CD4-positive, alpha-beta T cell treated with Interleukin-2 at 100 ng/mL for 4 hours (primary cell): Measurements from ENCODE around the gene RFK.
"Not testable (repeated sequence)": the region's sequence is repeated elsewhere in the genome, so short reads cannot be mapped to it uniquely, and the experiment has no call there.

Experiments
- DNase-seq: peaks from one replicate; pipeline ENCODE4 v3.0.0-alpha.2; 2020; ENCODE audit warnings: low spot score

RFK gene

DNA sequence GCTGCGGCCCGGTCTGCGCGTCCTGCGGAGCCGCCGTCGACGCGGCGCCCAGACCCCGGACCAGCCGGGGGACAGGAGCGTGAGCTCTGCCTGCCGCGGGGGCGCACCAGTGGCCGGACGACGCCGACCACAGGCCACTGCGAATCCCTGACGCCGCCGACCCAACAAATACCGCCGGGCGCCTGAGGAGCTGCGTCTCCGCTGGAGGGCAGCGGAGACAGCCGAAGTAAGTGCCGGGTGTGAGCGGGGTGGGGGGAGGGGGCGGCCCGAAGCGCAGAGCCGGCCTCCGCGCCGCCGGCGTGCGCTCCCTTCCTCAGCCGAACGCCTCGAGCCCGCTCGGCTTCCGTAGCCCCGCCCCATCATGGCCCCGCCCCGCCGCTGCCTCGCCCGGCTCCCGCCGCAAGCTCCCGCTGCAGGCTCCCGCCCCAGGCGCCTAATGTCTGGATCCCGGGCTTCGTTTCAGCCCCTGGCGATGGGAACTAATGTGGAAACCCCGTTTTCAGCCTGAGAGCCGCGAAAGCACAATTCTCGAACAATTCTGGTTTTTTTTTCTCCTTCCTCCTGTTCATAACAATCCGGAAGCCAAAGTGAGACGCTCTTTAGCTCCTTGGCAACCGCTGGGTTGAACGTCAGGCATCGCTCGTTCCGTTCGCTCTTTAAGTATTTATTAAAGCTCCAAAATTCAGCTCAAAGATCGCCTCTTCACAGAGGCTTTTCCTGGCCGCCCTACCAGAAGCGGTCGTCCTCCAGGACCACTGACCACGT lies at the start of gene RFK:
RFK (minus strand) TSS at position 232 of the 765 bp plus-strand sequence. CDS start 255 bp downstream, outside the sequence.
- peak; percentile 94 for DNase-seq

DNA sequence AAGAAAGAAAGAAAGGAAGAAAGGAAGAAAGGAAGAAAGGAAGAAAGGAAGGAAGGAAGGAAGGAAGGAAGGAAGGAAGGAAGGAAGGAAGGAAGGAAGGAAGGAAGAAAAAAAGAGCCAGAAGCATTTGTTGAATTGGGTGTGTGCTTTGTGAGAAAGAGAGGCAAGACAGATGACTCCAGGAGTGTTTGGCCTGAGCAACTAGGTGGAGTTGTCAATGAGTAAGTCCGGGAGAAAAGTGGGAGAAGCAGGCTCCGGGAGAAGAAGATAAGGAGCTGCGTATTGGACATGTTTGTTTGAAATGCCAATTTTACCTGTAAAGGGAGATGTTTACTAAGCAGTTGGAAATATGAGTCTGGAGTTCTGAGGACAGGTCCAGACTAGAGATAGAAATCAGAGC lies 49.7 kb upstream of the RFK start:
- DNase-seq = no peak

DNA sequence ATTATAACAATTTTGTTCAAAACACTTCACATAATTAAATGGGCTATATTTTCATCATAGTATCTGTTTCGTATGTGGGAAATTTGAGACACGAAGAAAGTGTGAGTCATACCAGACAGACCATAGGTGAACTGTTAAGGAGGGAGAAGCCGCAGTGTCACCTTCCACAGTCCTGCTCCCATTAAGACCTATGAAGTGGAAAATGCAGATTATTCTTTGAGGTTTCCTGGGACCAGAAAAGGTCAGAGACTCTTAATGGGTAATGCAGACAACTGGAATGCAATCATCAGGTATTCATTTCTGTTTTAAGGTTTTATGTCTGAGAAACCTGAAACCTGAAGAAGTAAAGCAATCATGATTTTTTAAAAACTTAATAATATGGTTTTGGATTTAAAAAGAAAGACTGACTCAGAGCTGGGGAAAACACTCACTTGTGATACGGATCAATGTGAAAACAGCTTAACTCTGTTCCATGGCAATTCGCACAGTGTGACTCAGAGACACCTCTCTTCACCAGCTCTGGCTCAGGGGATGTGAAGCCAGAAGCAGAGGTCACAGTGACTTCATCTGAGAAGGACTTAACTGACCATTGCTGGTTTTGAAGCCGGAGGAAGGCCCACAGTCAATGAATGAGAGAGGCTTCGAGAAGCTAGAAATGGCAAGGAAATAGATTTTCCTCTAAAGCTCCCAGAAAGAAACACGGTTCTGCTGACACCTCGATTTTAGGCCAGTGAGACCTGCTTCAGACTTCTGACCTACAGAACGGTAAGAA lies 47.5 kb upstream of the RFK start:
- DNase-seq = peak; percentile 26

DNA sequence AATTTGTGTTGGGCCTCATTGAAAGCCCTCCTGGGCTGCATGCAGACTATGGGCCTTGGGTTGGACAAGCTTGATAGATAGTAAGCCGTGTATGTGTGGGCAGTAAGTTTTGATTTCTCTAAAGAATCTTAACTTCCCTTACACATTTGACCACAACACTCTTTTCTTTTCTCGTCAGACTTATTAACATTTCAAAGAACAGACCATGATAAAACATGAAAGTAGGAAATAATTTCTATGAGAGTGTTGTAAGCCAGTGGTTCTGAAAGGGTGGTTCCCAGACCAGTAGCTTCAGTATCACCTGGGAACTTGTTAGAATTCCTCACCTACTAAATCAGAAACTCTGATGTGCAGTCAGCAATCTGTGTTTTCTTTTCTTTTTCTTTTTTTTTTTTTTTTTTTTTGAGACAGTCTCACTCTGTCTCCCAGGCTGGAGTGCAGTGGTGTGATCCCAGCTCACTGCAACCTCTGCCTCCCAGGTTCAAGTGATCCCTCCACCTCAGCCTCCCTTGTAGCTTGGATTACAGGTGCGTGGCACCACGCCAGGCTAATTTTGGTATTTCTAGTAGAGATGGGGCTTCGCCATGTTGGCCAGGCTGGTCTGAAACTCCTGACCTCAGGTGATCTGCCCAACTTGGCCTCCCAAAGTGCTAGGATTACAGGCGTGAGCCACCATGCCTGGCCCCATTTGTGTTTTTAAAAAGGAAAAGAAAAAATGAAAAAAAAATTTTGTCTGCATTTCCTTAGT lies 44.8 kb upstream of the RFK start:
- no peak for DNase-seq

DNA sequence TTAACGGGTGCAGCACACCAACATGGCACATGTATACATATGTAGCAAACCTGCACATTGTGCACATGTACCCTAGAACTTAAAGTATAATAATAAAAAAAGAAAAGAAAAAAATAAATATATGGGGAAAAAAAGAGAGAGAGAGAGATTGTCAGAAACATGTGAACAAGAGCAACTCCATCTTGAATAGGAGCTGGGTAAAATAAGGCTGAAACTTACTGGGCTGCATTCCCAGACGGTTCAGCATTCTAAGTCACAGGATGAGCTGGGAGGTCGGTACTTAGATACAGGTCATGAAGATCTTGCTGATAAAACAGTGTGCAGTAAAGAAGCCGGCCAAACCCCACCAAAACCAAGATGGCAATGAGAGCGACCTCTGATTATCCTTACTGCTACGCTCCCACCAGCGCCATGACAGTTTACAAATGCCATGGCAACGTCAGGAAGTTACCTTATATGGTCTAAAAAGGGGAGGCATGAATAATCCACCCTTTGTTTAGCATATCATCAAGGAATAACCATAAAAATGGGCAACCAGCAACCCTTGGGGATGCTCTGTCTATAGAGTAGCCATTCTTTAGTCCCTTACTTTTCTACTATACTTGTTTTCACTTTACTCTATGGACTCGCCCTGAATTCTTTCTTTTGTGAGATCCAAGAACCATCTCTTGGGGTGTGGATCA lies 42.9 kb upstream of the RFK start:
- DNase-seq = not testable (repeated sequence)

DNA sequence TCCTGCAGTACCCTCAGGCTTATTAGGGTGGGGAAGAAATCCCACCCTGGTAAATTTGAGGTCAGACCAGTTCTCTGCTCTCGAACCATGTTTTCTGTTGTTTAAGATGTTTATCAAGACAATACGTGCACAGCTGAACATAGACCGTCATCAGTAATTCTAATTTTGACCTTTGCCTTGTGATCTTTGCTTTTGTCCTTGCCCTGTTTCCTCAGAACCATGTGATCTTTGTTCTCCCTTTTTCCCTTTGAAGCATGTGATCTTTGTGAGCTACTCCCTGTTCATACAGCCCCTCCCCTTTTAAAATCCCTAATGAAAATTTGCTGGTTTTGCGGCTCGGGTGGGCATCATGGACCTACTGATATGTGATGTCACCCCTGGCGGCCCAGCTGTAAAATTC lies 40.7 kb upstream of the RFK start:
- DNase-seq = not testable (repeated sequence)

DNA sequence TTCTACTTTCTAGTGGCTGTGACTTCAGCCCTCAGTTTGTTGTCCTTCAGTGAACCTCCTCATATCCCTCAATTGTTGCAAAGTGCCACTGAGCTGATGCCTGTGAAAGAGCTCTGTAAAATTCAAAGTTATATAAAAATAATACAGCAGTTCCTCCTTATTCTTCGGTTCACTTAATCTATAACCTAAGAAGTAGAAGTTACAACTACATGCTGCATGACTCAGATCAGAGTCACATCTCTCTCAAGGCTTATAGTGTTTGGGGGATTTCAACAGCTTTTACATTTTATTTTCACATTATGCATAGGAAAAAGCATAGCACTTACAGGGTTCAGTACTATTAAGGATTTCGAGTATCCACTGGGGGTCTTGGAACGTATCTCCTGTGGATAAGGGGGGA lies 39.6 kb upstream of the RFK start:
- no peak for DNase-seq

DNA sequence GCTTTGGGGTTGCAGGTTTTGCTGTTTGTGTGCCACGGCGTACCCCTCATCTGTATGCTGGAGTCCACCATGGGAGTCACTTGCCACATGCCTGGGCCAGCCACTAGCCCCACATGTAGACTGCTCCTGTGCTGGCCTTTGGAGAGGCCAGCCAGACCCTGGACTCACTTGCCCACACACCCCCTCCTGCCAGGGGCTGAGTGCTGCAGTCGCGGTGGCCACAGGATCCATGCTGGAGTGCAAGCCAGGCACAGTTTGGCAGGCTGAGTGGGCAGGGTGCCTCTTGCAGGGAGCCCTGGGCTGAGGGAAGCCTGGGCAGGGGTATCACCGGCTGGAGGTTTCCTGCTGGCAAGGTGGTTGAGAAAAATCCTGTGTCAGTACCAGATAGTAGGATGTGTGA lies 39.2 kb upstream of the RFK start:
- no peak for DNase-seq

DNA sequence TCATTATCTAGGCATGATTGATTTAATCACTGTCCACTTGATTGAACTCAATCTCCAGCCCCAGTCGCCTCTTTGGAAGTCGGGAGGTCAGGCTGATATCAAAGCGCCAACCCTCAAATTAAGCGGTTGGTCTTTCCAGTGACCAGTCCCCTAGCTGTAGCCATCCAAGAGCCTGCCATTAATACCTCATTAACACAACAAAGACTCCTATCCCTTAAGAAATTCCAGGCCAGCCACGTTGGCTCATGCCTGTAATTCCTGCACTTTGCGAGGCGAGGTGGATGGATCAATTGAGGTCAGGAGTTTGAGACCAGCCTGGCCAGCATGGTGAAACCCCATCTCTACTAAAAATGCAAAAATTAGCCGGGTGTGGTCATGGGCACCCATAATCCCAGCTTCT lies 37.4 kb upstream of the RFK start:
- no peak for DNase-seq

DNA sequence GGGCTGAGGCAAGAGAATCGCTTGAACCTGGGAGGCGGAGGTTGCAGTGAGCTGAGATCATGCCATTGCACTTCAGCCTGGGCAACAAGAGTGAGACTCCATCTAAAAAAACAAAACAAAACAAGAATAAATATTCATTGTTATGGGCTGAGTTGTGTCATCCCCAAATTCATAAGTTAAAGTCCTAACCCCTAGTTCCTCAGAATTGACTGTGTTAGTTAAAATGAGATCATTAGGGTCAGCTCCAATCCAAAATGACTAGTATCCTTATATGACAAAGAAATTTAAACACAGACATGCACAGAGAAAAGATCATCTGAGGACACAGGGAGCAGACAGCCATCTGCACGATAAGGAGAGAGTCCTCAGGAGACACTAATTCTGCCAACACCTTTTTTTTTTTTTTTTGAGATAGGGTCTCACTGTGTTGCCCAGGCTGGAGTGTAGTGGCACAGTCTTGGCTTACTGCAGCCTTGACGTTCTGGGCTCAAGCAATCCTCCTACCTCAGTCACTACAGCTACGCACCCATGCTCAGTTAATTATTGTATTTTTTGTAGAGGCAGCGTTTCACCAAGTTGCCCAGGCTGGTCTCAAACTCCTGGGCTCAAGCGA lies 32.7 kb upstream of the RFK start:
- DNase-seq = no peak

DNA sequence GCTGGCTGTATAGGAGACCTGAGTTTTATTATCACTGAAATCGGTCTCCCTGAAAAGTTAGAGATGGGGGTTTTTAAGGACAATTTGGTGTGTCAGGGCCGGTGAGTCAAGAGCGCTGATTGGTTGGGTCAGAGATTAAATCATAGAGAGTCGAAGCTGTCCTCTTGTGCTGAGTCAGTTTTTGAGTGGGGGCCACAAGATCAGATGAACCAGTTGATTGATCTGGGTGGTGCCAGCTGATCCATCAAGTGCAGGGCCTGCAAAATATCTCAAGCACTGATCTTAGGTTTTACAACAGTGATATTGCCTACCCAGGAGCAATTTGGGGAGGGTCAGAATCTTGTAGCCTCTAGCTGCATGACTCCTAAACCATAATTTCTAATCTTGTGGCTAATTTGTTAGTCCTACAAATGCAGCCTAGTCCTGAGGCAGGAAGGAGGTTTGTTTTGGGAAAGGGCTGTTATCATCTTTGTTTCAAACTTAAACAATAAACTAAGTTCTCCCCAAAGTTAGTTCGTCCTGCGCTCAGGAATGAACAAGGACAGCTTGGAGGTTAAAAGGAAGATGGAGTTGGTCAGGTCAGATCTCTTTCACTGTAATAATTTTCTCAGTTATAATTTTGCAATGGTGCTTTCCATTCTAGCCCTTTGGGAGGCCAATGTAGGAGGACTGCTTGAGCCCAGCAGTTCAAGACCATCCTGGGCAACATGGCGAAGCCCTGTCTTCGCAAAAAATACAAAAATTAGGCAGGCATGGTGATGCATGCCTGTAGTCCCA lies 31.6 kb upstream of the RFK start:
- no peak for DNase-seq

DNA sequence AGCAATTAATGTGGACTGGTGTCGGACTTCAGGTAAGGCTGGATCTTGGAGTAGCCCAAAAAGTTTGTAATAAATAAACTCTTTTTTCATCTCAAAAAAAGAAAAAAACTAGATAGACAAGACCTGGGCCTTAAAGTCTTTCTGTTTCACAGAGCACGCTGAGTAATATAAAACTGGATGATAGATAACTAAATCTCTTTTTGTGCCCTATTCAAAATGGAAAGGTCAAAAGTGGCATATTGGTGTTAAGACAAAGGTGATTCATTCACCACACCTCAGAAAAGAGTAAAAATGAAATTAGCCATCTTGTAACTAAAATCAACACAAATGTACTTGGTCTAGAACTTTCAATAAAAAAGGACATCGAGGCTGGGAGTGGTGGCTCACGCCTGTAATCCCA lies 30.3 kb upstream of the RFK start:
- DNase-seq = no peak

DNA sequence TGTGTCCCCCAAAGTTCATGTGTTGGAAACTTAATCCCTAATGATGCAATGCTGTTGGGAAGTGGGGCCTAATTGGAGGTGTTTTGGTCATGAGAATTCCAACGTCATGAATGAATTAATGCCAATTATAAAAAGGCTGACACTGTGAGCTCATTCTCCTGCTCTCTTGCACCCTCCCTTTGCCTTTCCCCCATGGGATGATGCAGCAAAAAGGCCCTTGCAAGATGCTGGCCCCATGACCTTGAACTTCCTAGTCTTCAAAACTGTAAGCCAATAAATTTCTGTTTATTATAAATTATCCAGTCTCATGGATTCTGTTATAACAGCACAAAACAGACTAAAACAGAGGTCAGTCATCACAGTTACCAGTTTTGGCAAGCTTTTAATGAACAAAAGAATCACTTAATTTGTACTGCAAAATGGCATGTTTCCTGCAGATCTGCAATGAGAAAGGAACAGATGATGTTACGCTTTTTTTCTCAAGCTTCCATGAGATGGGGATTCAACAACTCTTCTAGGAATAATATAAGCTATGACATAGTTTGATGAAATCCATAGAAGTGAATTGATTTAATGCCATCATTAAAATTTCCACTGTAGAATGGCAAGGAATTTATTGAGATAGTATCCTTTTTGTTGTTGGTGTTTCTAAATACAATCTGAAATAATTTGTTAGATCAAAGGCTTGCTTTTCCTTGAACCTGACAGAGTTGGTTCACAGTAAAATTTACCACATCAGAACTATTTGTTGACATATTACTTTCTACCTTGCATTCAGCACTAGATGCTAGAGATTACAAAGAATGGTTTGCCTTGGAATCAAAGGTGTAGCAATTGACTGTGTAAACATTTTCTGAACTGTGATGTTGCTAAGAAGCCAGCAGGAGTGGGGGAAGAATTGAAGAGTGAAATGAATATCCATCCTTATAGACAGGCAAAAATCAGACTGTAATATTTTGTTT lies 29.3 kb upstream of the RFK start:
- peak; percentile 45 for DNase-seq

DNA sequence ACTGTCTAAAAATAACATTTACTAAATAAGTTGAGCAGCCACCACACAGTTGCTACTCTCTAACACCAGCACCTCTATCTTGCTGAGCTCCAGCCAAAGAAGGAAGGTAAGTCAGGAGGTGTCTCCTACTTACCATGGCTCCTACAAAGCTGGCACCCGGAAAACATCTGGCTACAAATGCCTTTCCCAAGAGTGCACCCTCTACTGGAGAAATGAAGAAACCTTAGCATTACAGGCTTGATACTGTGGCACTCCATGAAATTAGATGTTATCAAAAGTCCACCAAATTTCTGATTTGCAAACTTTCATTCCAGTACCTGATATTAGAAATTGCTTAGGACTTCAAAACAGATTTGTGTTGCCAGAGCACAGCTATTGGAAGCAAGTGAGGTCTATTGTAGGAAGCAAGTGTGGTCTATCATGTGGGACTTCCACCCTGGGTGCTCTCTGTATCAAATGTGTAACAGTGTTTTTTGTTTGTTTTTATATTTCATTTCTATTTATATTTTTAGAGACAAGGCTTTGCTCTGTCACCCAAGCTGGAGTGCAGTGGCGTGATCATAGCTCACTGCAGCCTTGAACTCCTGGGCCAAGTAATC lies 25.7 kb upstream of the RFK start:
- no peak for DNase-seq

DNA sequence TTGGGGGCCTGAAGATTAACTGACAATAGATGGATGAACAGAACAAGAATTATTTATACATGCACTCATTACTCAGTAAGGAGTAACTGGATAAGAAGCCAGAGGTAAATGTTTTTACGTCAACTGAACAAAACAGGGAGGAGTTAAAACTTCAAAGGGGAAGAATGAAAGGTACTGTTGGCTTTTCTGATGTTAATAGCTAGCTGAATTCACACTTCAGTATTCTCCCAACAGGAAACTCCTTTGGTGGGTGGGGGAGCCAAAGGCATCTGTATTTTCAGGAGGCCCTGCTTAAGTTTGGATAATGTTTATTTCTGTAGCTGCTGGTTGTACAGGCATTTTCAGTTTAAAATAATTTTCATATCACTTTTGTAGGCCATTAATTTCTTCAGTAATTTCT lies 23.2 kb upstream of the RFK start:
- no peak for DNase-seq

DNA sequence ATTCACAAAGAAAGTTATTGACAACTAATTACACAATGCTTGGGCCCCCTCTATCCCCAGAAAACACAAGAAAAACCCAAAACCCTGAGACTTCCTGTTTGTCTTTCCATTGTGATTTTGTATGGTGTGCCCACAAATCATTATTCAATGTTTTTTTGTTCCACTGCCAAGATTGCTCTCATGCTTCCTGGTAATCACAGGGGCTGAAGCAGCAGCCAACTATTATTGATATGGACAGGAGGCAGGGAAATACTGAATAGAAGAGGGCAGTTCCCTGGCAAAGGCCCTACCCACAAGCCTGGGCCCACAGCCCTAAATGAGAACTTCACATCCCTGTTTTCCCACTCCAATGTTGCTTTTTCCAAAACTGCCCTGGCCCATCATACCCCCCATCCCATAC lies 21.5 kb upstream of the RFK start:
- DNase-seq = no peak

DNA sequence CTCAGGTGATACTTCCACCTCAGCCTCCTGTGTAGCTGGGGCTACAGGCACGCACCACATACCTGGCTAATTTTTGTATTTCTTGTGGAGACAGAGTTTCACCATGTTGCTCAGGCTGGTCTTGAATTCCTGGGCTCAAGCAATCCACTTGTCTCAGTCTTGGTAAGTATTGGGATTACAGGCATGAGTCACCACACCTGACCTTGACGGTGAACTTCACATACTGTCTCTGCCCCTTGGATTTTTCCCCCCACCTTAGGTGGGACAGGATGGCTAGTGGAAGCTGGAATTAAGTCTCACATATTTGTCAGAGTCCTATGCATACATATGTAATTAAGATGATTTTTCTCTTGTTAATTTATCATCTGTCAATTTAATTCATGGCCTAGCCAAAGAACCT lies 20.9 kb upstream of the RFK start:
- no peak for DNase-seq

DNA sequence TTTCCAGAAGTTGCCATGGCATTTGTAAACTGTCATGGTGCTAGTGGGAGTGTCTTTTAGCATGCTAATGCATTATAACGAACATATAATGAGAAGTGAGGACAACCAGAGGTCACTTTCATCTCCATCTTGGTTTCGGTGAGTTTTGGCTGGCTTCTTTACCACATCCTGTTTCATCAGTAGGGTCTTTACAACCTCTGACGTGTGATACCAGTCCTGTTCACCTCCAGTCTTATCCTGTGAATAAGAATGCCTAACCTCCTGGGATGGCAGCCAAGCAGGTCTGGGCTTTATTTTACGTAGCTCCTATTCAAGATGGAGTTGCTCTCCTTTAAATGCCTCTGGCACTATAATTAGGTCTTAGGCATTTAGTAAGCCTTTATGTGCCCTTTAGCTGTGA lies 20.4 kb upstream of the RFK start:
- DNase-seq = no peak

DNA sequence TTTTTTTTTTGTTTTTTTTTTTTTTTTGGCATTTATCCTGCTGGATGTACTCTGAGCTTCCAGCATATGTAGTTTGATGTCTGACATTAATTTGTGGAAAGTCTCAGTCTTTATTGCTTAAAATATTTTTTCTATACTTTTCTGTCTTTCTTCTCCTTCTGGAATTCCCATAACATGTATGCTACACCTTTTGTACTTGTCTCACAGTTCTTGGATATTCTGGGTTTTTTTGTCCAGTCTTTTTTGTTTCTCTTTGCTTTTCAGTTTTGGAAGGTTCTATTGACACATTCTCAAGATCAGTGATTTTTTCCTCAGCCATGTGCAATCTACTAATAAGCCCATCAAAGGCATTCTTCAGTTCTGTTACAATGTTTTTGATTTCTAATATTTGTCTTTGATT lies 19.4 kb upstream of the RFK start:
- no peak for DNase-seq

DNA sequence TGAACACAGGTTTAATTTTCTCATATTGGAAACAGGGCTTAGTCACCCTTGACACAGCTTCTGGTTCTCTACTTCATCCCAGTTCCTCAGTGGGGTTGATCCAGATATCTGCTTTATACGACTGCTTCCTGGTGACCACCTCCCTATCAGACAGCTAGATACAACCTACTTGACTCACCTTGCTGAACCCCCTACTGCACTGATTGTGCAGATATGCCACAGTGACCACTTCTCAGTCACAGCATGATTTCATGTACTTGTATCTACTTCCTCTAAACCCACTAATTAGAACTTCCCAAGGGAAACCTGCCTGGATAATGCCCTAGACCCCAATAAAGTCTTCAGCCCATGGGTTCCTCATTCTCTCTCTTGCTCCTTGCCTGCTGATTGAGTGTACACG lies 18.4 kb upstream of the RFK start:
- DNase-seq = no peak
